HuH-7.5 (cell line): ENCODE measurements around the gene SLC34A1.

Experiments used
- DNase-seq: peaks from one replicate; pipeline ENCODE4 v3.0.0; 2011; ENCODE audit warnings: low spot score

The SLC34A1 gene

DNA sequence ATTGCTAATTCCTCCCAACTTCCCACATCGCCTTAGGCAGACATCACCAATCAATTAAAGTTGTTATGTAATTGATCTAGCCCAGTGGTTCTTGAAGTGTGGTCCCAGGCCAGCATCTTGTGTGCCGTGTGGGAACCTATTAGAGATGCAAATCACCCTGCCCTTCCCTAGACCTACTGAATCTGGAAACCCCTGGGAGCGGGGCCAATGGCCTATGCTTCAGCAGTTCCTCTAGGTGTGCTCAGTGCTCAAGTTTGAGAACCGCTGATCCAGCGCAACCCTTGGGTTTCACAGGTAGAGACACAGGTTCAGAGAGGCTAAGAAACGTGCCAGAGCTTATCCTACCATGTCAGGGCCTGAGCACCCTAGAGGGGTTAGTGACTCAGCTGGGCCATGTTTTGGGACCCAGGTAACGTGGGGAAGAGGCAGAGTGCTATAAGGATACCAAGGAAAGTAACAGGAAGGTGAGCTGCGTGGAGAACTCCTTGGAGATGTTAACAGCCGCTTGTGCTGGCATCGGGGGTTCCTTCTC is 4.4 kb downstream of the SLC34A1 start:
- no peak for DNase-seq

- no peak for DNase-seq
Measured at GRCh38 chr5:177389241-177390169, 5.3 kb downstream of the SLC34A1 start.

DNA sequence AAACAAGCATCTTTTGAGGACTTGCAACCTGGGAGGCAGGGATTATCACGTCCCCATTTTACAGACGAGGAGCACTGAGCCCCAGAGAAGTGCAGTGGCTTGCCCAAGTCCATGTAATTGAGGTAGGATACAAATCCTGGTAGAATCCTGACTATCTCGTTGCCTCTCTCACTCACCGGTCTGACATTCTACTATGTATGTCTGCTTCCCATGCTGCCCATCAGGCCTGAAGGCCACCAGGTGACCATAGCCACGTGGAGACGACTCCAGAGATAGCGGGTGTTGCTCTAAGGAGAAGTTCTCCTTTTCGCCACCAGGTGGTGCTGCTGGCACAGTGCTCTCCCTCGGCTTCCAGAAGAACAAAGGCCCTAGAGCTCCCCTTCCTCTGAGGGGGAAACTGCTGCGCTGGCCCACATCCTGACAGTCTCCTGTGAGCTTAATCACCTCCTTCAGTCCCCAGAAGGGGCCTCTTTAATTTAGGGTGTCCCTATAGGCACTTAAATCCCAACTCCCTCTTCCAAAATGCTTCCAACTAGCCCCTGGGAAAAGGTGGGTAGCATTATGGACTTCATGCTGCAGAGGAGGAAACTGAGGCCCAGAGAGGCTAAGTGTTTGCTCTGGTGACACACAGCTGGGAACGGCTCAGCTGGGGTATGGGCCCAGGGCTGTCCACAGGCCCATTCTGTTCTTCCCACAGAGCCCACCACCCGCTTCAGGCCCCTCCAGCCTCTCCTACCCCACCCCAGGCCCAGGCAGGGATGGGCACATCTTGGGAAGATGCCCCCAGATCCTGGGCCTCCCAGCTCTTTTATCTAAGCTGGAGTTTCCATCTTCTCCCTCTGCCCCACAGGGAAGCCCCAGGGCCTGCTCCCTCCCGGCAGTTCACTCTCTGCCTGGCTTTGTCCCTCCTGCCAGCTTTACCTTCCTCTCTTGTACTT is 6.4 kb downstream of the SLC34A1 start:
- peak; percentile 99 for DNase-seq

GRCh38 chr5:177392765-177393164 is 8.5 kb downstream of the SLC34A1 start:
- no peak for DNase-seq

DNA sequence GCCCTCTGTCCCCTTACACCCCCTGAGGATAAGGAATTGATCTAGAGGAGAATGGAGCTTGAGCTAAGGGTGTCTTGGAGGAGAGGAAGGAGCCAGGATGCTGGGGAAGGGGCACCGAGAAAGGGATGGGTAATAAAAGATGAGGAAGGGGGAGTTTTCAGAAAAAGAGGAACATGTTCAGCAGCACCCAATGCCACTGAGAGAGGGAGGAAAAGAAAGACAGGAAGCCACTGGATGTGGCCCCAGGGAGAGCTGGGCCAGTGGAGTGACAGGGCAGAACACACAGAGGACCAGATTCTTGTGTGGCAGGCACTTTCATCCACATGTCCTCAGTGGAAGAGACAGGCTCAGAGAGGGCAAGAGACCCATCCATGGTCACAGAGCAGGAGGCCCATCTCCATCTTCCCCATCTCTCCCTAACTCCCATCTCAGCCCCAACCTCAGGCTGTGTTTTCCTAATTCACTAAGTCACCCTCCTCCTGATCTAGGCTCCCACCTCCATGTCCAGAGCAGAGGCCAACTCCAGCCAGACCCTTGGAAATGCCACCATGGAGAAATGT is 9.1 kb downstream of the SLC34A1 start:
- DNase-seq: no peak

DNA sequence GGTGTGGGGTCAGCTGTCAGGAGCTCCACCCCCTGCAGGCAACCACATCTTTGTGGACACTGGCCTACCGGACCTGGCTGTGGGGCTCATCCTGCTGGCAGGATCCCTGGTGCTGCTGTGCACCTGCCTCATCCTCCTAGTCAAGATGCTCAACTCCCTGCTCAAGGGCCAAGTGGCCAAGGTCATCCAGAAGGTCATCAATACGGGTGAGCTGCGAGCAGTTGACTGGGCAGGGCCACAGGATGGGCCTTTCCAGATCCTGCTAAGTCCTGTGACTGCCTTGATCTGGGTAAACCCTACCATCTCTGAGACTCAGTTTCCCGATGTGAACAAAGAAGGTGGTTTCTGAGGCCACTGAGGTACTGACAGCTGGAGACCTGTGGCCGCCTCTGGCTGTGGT is 9.8 kb downstream of the SLC34A1 start:
- DNase-seq: peak; percentile 8

DNA sequence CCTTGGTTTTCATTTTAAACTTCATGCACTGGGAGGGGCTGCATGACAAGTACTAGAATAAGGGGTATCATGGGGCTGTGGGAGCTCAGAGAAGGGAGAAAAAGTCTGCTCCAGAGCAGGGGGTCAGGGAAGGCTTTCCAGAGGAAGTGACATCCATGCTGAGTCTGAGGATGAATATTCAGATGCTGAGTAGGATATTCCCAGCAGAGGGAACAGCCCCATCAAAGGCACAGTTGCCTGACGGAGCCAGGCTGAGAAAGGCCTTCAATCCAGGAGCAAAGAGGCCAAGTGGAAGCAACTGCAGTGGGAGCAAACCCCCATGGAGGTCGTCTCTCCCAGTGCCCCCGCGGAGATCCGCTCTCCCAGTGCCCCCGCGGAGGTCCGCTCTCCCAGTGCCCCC is 11.8 kb downstream of the SLC34A1 start:
- DNase-seq: no peak

GRCh38 chr5:177396807-177397206 is 12.6 kb downstream of the SLC34A1 start:
- DNase-seq: no peak

GRCh38 chr5:177397875-177398390 is 13.7 kb downstream of the SLC34A1 start:
- no peak for DNase-seq

DNA sequence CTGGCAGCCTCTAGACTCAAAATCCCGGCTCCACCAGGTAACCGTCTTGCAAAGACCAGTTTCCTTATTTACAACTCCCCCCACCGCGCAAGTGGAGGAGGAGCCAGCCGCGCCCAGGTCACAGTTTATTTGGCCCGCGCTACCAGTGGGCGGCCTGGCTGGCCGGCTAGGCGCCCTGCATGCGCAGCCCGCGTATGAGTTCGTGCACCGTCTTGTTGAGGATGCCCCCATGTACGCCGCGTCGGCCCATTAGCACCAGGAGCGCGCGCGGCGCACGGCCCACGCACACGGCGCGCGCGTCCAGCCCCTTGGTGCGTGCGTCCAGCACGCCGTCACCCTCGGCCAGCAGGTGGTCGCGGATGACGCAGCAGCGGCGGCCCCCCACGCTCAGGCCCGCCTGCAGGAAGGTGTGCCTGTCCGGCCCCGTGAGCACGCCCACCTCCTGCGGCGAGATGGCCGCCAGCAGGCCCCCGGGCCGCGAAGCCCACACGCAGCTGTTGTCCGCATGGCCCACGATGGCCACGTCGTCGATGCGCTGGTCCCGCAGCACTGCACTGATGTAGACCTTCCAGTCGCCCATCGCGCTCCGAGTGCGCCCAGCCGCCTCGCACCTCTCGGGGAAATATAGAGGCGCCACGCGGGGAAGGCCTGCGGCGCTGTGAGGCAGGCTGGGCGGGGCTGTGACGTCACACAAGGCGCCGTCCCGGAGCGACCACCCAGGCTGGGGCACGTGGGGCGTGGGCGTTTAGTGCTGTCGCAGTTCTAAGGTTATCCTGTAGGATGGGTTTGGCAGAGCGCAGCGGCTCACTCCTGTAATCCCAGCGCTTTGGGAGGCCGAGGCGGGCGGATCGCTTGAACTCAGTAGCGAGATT is 16.0 kb downstream of the SLC34A1 start, which contains the start of gene PFN3:
Gene PFN3, minus strand, starts transcription at position 665 of the 872 bp plus-strand sequence. Its CDS starts 85 bp downstream, at position 580.
- DNase-seq: no peak

DNA sequence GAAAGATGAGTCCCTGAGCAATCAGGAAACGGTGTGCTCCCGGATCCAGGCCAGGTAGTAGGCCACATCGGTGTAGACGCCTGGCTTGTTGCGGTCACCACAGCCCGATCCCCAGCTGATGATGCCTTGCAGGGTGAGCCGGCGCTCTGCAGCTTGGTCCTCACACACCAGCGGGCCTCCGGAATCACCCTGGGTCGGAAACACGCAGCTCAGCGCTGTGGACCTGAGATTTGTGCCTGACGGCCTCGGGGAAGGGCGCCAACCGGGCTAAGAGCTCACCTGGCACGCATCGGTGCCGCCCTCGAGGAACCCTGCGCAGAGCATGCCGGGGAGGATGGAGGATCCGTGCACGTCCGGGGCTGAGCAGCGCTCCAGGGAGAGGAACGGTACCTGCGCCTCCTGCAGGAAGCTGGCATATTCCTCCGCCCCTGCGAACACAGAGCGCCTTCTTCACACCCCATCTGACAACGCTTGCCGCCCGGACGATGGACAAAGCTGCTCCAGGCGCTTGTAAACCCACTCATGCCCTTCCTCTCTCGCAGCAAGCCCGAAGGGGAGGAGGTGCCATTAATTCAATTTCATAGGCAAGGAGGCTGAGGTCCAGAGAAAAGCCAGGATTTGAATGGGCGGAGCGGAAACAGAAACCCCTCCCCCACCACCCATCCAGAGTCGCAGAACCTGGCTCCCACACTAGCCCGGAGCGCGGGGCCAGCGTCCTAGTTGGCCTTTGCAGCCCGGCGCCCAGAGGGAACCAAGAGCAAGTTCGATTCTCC is 18.2 kb downstream of the SLC34A1 start:
- peak; percentile 53 for DNase-seq

- no peak for DNase-seq
Measured at GRCh38 chr5:177403102-177403791, 19.0 kb downstream of the SLC34A1 start.

GRCh38 chr5:177403792-177404640 is 19.8 kb downstream of the SLC34A1 start:
- DNase-seq: peak; percentile 58

DNA sequence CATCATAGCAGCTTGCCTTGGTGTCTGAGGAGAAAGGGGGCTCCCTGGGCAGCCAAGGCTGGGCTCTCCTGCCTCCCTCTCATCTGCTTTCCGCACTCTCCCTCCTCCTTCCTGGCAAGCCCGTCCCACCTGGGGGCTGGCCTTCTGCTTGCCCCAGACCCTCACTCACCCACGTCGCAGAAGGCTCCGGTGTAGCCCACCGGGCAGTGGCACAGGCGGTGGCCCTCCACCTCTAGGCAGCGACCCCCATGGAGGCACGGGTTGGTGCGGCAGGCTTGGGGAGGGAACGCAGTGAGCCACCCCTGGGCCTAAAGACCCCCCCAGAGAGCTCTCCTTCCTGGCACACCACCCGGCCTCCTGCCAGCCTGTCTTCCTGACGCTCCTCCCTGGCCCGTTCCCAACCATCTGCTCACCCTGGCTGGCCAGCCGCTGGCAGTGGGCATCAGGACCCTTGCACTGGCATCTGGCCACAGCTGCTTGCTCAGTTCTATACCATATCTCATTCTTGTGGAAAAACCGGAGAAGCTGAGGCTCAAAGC is 20.5 kb downstream of the SLC34A1 start:
- DNase-seq: peak; percentile 25

DNA sequence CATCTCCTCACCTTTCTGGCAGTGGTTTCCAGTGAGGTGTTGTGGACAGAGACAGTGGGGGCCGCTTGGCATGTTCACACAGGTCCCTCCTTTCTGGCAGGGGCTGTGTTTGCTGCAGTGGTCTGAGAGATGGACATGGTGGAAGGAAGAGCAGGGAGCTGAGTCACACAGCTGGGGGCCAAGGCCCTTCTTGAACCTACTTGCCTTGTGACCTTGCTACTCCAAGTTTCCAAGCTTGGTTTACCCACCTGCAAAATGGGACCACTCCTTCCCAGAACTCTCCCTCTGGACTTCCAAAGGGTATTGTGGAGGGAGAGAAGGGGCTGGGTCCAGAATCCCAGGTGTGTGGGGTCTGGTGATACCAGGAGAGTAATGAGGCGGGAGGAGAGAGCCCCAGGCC is 21.1 kb downstream of the SLC34A1 start:
- peak; percentile 8 for DNase-seq

DNA sequence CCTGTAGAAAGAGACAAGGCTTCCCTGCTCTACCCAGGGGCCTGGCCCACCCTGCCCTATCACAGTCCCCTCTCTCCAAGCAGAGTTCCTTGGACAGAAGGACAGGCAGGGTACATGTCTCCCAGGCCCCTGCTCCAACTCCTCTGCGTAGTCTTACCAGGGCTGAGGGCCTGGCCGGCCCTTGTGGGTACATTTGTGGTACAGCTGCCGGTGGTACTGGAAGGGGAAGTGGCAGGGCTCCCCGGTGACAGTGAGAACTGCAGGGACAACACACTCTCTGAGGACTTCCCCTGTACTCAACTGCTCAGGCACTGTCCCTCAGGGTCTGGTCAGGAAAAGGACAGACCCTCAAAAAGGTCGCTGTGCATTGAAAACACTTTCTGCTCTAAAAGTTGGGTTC is 21.6 kb downstream of the SLC34A1 start:
- DNase-seq: peak; percentile 5

DNA sequence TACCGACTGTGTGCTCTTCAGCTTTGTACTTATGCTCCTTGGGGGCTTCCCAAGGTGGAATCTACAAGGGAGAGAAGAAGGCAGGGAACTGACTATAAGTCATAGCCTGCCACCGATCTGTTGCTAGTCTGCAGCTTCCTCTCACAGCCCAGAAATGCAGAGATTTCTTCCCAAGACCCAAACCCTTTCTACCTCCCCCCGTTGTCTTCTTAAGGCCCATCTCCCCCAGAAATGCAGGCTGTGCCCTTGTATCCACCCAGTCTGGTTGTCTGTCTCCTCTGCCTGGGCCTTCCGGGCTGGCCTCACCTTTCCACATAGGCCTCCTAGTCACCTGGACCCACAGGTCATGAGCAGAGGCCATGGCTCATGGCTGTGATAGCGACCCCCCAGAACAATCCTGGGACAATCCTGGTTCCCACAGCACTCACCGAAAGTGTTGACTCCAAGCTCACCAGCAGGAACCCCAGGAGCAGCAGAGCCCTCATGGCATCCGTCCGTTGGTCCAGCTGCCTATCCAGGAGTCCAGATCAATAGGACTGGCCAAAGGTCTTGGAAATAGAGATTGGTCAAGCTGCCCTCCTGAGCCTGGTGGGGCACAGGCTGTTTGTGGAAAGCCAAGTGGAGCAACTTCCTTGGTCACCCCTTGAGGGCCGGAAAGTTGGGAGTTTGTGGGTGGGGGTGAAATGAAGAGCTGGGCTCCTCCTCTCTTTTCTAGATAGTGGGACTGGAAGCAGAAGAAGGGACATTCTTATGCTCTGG is 25.0 kb downstream of the SLC34A1 start, which contains the start of gene F12:
Gene F12, minus strand, starts transcription at position 522 of the 759 bp plus-strand sequence. Its CDS starts 37 bp downstream, at position 485.
- DNase-seq: peak; percentile 83
